NCI-H345 (cell line): ENCODE results near the gene DHX58.
"Not testable (repeated sequence)": the region's sequence is repeated elsewhere in the genome, so short reads cannot be mapped to it uniquely, and the experiment has no call there.

ENCODE experiments used
- DNase-seq: peaks from one replicate; lab custom pipeline; 2025; lab: John Stamatoyannopoulos, UW

DHX58 gene

GRCh38 chr17:42112552-42113176 is at the start of gene DHX58:
DHX58 (minus strand) TSS chr17:42112714; CDS start chr17:42111892, 822 bp downstream.
- DNase-seq: no peak

- DNase-seq: no peak
Observed at GRCh38 chr17:42160531-42160910, 48.0 kb upstream of the DHX58 start.

DNA sequence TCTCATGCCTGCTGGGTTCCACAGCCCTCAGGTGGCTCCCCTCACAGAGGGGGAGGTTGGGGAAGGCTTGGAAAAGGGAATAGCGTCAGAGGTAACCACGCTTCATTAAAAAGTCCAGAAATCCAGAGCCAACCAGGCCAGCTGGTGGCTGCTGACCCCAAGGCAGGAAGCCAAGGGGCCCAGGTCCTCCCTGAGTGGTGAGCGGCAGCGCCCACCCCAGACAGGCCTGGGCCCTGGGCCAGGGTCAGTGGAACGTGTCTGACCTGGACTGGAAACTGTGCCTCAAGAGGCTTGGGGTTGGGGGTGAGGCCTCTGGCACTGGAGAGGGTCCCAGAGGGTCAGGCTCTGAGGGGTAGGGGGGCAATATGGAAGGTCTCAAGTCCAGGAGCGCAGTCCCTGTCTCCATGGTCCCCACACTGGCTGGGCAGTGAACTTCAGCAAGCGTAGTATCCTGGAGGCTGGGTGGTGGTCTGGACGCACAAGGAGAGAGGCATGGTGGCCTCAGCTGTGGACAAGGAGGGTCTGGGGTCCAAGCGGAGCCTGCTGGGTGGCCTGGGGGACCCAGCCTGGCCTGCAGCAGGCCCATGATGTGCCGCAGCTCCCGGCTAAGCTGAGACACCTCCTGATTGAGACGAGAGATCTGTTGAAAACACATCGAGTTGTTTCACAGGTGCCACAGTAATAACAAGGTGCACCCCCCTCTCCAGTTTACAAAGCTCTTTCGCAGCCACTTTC is 47.4 kb upstream of the DHX58 start:
- no peak for DNase-seq

GRCh38 chr17:42155614-42156045 is 43.1 kb upstream of the DHX58 start:
- DNase-seq: no peak

GRCh38 chr17:42153919-42154742 is 41.6 kb upstream of the DHX58 start:
- DNase-seq: no peak

DNA sequence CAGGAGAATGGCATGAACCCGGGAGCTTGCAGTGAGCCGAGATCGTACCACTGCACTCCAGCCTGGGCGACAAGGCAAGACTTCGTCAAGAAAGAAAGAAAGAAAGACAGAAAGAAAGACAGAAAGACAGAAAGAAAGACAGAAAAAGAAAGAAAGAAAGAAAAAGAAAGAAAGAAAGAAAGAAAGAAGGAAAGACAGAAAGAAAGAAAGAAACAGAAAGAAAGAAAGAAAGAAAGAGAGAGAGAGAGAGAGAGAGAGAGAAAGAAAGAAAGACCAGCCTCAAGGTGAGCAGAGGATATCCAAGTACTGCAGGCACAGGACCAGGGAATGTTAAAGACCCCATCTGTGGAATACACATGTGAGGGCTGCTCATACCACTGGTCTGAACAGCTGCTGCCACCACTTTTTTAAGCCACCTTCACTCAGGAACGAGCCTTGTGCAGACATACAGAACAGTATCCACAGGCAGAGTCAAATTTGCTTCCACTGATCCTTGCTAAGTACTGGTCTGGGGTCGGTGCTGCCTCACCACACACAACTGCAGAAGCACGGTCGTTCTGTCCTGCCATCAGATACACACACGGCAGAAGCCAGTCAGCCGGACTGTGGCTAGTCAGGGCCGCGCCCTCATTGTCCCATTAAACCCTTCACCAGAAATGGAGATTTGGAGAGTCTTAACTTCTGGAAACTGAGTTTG is 34.5 kb upstream of the DHX58 start:
- no peak for DNase-seq

DNA sequence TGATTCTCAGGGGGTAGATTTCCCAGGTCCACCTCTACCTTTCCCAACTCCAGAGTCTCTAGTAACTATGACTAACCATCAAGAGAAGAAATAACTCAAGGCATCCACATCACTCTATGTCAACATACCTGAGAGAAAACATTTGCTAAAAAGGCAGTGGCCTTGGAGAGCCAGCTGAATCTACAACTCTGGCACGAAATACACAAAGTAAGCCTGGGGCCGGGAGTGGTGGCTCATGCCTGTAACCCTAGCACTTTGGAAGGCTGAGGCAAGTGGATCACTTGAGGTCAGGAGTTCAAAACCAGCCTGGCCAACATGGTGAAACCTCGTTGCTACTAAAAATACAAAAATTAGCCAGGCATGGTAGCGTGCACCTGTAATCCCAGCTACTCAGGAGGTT is 30.6 kb upstream of the DHX58 start:
- not testable (repeated sequence) for DNase-seq

- no peak for DNase-seq
Observed at GRCh38 chr17:42142371-42142896, 29.9 kb upstream of the DHX58 start.

- no peak for DNase-seq
Observed at GRCh38 chr17:42141382-42141781, 28.9 kb upstream of the DHX58 start.

DNA sequence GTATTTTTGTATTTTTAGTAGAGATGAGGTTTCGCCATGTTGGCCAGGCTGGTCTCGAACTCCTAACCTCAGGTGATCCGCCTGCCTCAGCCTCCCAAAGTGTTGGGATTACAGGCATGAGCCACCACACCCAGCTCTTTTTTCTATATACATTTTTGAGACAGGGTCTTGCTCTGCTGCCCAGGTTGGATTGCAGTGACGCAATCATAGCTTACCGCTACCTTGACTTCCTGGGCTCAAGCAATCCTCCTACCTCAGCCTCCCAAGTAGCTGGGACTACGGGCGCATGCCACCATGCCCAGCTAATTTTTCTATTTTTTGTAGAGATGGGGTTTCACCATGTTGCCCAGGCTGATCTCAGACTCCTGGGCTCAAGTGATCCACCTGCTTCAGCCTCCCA is 28.2 kb upstream of the DHX58 start:
- not testable (repeated sequence) for DNase-seq

DNA sequence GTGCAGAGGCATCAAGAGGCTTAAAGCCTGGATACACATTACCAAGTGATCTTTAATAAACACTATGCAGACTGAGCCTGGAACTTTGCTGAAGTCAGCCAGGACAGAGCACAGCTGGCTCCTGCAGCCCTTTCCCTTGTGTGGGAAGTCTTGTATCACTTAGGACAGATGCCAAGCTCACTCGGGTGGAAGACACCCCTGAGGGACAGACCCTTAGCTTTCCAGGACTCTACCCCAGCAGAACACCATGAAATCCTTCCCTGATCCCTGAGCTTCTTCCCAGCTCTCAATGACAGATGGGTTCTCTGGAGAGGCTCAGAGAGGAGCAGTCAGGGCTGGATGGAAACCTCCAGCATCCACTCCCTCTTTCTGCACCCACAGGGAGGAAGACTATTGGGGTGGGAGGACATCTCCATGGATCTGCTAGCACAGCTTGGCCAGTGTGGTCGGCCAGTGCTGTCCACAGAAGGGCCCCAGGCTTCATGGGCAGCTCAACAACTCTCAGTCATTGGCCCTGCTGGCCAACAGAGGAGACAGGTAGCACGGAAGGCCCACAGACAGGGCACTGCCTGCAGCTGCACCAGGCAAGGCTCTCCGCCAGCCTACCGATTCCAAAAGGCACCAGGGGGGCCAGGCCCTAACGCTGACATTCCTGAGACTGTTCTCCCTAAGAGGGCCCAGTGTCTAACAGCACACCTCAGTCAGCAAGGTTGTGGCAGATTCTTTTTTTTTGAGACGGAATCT is 26.4 kb upstream of the DHX58 start:
- DNase-seq: no peak

DNA sequence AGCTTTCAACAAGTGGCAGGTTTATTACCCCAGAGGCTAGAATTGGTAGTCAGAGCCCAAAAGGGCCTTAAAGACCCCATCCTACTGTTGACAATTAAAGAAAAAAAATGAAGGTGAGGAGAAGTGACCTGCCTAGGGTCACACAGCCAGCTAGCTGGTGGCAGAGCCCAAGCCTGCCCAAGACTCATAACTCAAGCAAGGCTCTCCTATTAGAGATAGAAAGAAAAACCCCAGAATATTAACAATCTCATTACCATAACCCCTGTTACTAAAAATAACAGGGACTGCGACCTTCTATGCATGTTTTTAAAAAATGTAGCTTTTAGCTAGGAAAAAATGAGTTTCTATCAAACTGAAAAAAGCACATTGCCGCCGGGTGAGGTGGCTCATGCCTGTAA is 24.1 kb upstream of the DHX58 start:
- no peak for DNase-seq

DNA sequence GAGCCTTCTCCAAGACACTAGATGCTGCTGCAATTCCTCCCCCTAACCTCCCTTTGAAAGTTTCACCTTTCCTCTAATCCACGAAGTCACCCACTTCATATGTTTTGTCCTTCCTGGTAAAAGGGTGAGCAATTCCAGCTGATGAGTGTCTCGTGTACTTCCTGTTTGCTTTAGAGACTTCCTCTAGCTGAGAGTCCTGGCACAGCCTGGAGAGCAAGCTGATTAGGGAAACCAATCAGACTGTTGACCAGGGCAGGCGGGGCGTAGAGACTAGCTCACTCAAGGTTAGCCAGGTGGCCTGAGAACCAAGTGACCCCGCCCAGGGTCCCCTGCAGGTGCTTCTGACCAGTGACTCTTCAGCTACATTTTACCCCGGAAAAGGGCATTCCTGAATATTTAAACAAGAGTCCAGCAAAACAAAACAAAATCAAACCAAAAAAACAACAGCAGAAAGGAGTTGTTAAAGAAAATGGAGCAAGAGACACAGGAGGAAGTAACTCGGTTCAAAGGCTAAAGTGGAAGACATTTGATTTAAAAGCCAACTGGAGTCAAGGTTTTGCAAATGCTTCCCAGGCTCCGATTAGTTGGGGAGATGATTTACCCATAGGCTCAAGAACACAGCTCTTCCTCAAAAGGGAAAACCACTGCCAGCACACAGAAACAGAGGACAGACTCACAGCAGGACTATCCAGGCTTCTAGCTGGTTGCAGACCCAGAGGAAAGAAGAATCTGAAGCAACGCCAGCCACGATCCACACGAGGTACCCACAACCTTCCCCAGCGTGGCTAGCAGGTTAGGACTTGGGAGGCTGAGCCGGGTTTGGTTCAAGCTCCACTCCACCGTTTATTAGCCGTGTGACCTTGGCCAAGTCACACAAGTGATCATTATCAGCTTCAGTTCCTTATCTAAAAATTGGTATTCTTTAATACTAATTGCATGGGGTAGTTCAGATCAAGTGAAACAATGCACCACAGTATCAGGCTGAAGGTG is 23.4 kb upstream of the DHX58 start:
- DNase-seq: no peak

- no peak for DNase-seq
Observed at GRCh38 chr17:42135151-42135550, 22.6 kb upstream of the DHX58 start.

GRCh38 chr17:42133461-42134041 is 21.0 kb upstream of the DHX58 start:
- DNase-seq: peak; percentile 89

DNA sequence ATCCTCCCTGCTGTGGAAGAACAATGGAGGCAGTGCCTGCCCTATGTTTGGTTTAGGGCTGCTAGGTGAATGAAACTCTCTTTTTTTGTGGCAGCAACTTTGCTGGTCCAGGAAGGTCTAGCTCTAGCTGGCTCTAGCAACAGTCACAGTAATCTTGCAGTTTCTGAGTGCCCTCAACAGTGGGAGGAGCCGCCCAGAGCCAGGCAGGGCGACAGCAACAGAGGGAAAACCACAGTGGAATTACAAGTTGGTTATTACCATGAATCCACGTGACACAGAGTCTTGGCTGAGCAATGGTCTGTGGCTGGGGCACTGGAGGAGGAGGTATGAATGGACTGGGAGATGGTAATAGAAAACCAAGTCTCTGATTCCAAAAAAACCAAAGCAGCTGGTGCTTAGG is 20.4 kb upstream of the DHX58 start:
- peak; percentile 23 for DNase-seq

- no peak for DNase-seq
Observed at GRCh38 chr17:42131981-42132432, 19.5 kb upstream of the DHX58 start.

DNA sequence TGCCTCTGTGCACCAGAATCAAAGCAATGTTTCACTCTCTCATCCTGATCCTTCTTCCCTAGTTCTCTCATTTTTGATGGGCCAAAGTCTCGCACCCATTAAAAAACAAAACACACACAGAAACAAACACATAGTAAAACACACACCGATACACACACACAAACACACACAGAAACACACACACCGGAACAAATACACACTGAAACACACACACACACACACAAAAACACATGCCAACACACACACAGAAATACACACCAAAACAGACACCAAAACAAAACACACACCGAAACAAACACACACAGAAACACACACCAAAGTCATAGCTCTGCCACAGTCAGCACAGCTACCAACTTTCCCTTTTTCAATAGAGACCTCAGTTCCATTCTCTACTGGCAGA is 18.7 kb upstream of the DHX58 start:
- DNase-seq: no peak

DNA sequence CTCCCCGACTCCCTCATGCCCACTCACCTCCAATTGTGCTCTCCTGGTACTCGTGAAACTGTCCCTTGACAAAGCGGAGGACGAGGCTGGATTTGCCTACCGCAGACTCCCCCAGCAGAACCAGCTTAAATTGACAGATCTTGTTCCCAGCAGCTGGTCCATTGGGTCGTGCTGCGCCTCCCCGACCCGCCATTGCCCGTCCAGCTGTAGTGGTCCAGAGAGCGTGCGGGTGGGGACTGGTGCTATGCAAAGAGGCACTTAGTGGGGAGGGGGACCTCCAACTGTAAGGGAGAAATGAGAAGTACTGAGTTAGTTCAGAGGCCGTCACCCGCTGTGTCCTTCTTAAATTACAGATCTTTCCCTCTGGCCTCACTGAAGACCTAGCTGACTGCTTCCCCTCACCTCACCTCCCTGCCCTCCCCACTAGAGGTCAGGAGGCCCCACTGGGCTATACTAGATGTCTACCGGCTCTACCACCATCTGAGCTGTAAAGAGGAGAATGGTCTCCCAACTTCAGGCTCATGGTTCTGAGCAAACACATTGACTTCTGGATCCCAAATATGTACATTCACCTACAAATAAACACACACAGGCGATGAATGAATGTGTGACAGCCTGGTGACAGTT is 17.9 kb upstream of the DHX58 start:
- DNase-seq: no peak
